ENCODE measurements around the gene AKR7A3. TPM values are rescaled to one million over a fixed set of nuclear protein-coding genes. Genes with fewer than 3 reads are reported as not detected.
"Not testable (repeated sequence)": the region's sequence is repeated elsewhere in the genome, so short reads cannot be mapped to it uniquely, and the experiment has no call there.

The AKR7A3 gene
- total and polyA plus RNA-seq, 7 donors = 0.71 to 110 (median 1.9) TPM

- TF ChIP-seq CTCF (IDR thresholded peaks at IDR 0.05) = no peak
- TF ChIP-seq POLR2A (IDR thresholded peaks at IDR 0.05) = no peak
- TF ChIP-seq EP300 (IDR thresholded peaks at IDR 0.05) = no peak
- TF ChIP-seq POLR2AphosphoS5 (IDR thresholded peaks at IDR 0.05) = no peak
- Histone ChIP-seq H3K36me3 (no peaks in the 10 kb centered on the region), H3K27ac (no peak overlapping the region), H3K4me3 (no peak overlapping the region), H3K9me3 (no peaks in the 10 kb centered on the region), H3K27me3 (no peaks in the 10 kb centered on the region), H3K4me1 (peaks cover 0 to 10% (median 3%) of the 10 kb centered on the region in 4 donors)
- peak; percentile 50 for DNase-seq
- intact Hi-C loops (cut with DNase I) = no loop called here
- 24 to 76% methylated on average over 13 of the region's 13 CpGs for WGBS, 2 donors
These were observed 959 bp downstream of the AKR7A3 start for GRCh38 chr1:19287436-19288185.

- H3K36me3 ChIP-seq; H3K27ac ChIP-seq; H3K27me3 ChIP-seq; H3K4me1 ChIP-seq; intact Hi-C loops (cut with DNase I); H3K9me3 ChIP-seq; H3K4me3 ChIP-seq: not testable (repeated sequence)
- WGBS, 2 donors = 49 to 70% methylated on average over 3 of the region's 3 CpGs
- peak; percentile 53 for DNase-seq
These were observed 2.8 kb downstream of the AKR7A3 start for GRCh38 chr1:19285807-19286206.

GRCh38 chr1:19285366-19285765, 3.2 kb downstream of the AKR7A3 start:
- H3K36me3 ChIP-seq; H3K9me3 ChIP-seq; intact Hi-C loops (cut with DNase I); H3K4me1 ChIP-seq; H3K4me3 ChIP-seq; H3K27ac ChIP-seq; H3K27me3 ChIP-seq: not testable (repeated sequence)
- peak; percentile 8 for DNase-seq
- 71 to 80% methylated on average over 3 of the region's 3 CpGs for WGBS, 2 donors

GRCh38 chr1:19284881-19285280, 3.7 kb downstream of the AKR7A3 start:
- H3K9me3 ChIP-seq = no peaks in the 10 kb centered on the region
- no peaks in the 10 kb centered on the region for H3K27me3 ChIP-seq
- H3K36me3 ChIP-seq = no peaks in the 10 kb centered on the region
- no peak for TF ChIP-seq POLR2A (IDR thresholded peaks at IDR 0.05)
- TF ChIP-seq CTCF (IDR thresholded peaks at IDR 0.05) = no peak
- TF ChIP-seq POLR2AphosphoS5 (IDR thresholded peaks at IDR 0.05) = no peak
- TF ChIP-seq EP300 (IDR thresholded peaks at IDR 0.05) = no peak
- intact Hi-C loops (cut with DNase I) = no loop called here
- WGBS, 2 donors = 88 to 92% methylated on average over 8 of the region's 8 CpGs
- peak; percentile 29 for DNase-seq
- no peak overlapping the region for H3K4me3 ChIP-seq
- peaks cover 0 to 10% (median 3%) of the 10 kb centered on the region in 4 donors for H3K4me1 ChIP-seq
- no peak overlapping the region for H3K27ac ChIP-seq

- Histone ChIP-seq H3K9me3 (no peaks in the 10 kb centered on the region), H3K27ac (no peak overlapping the region), H3K36me3 (no peaks in the 10 kb centered on the region), H3K4me3 (no peak overlapping the region), H3K27me3 (no peaks in the 10 kb centered on the region), H3K4me1 (peaks cover 0 to 7% (median 2%) of the 10 kb centered on the region in 4 donors)
- intact Hi-C loops (cut with DNase I) = no loop called here
- no peak for TF ChIP-seq POLR2AphosphoS5 (IDR thresholded peaks at IDR 0.05)
- TF ChIP-seq EP300 (IDR thresholded peaks at IDR 0.05) = no peak
- WGBS, 2 donors = 96 to 98% methylated on average over 9 of the region's 9 CpGs
- peak; percentile 33 for DNase-seq
These were observed 4.7 kb downstream of the AKR7A3 start for GRCh38 chr1:19283891-19284290.

- intact Hi-C loops (cut with DNase I) = no loop called here
- WGBS, 2 donors = 77 to 92% methylated on average over 5 of the region's 5 CpGs
- no peak for DNase-seq
- Histone ChIP-seq H3K27me3 (peaks cover 0 to 16% (median 0%) of the 10 kb centered on the region in 3 donors), H3K27ac (no peak overlapping the region), H3K9me3 (peaks cover 0 to 1% (median 0%) of the 10 kb centered on the region in 4 donors), H3K36me3 (no peaks in the 10 kb centered on the region), H3K4me1 (peaks cover 0 to 3% (median 0%) of the 10 kb centered on the region in 4 donors), H3K4me3 (no peak overlapping the region)
- TF ChIP-seq CTCF (IDR thresholded peaks at IDR 0.05) (no peak), EP300 (IDR thresholded peaks at IDR 0.05) (no peak), POLR2A (IDR thresholded peaks at IDR 0.05) (no peak), POLR2AphosphoS5 (IDR thresholded peaks at IDR 0.05) (no peak)
These were observed 13.9 kb downstream of the AKR7A3 start for GRCh38 chr1:19274636-19275035.

- DNase-seq; H3K27ac ChIP-seq; H3K9me3 ChIP-seq; intact Hi-C loops (cut with DNase I); H3K4me1 ChIP-seq; H3K36me3 ChIP-seq: not testable (repeated sequence)
- Histone ChIP-seq H3K4me3 (peak overlapping the region in 3 of 4 donors; percentile 5 to 28 (median 21)), H3K27me3 (peaks cover 0 to 16% (median 0%) of the 10 kb centered on the region in 3 donors)
- WGBS, 2 donors = 23 to 33% methylated on average over 58 to 60 of the region's 66 CpGs
These were observed 14.6 kb downstream of the AKR7A3 start for GRCh38 chr1:19273844-19274531.
